NB4 (cell line): ENCODE measurements around the gene DGKD.

ENCODE experiments used
- DNase-seq: peaks from one replicate; pipeline ENCODE4 v3.0.0; 2010; ENCODE audit warnings: low read depth
- H3K4me3 ChIP-seq: one replicate; pipeline ENCODE4 v1.5.1; 2011; ENCODE audit warnings: mild to moderate bottlenecking, low read depth, low read length, moderate library complexity
- CTCF ChIP-seq: IDR thresholded peaks from one replicate; pipeline ENCODE4 v1.5.1; 2012; ENCODE audit warnings: low read depth, low read length
- MAX ChIP-seq: IDR thresholded peaks from 2 replicates; pipeline ENCODE4 v1.6.1; 2011; ENCODE audit warnings: low read depth, low read length
- MYC ChIP-seq: IDR thresholded peaks from 2 replicates; pipeline ENCODE4 v1.6.1; 2011; ENCODE audit warnings: low read depth, low read length
- POLR2A ChIP-seq: IDR thresholded peaks from 2 replicates; pipeline ENCODE4 v1.6.1; 2011; ENCODE audit warnings: mild to moderate bottlenecking; ENCODE audit not compliant: insufficient read length; ENCODE audit errors: extremely low read depth

DGKD gene

GRCh38 chr2:233435436-233436190 lies 81.3 kb downstream of the DGKD start:
- no peak overlapping the region for H3K4me3 ChIP-seq
- no peak for TF ChIP-seq POLR2A
- no peak for TF ChIP-seq CTCF
- TF ChIP-seq MAX: no peak
- TF ChIP-seq MYC: no peak
- no peak for DNase-seq

- H3K4me3 ChIP-seq: no peak overlapping the region
- TF ChIP-seq CTCF (no peak), MYC (no peak), POLR2A (no peak), MAX (no peak)
- no peak for DNase-seq
Measured at GRCh38 chr2:233436191-233436581, 81.9 kb downstream of the DGKD start.

- H3K4me3 ChIP-seq: no peak overlapping the region
- no peak for DNase-seq
- no peak for TF ChIP-seq CTCF
- TF ChIP-seq MAX: no peak
- TF ChIP-seq MYC: no peak
- TF ChIP-seq POLR2A: no peak
Measured at GRCh38 chr2:233436691-233437438, 82.6 kb downstream of the DGKD start.

- no peak for TF ChIP-seq MAX
- H3K4me3 ChIP-seq: no peak overlapping the region
- no peak for DNase-seq
Measured at GRCh38 chr2:233437439-233437955, 83.2 kb downstream of the DGKD start.

- no peak overlapping the region for H3K4me3 ChIP-seq
- no peak for DNase-seq
- TF ChIP-seq MYC: no peak
- TF ChIP-seq MAX: no peak
- no peak for TF ChIP-seq POLR2A
- TF ChIP-seq CTCF: no peak
Measured at GRCh38 chr2:233438573-233439147, 84.4 kb downstream of the DGKD start.

GRCh38 chr2:233439191-233439590 lies 84.9 kb downstream of the DGKD start:
- no peak for TF ChIP-seq MYC
- TF ChIP-seq MAX: no peak
- TF ChIP-seq CTCF: no peak
- no peak for TF ChIP-seq POLR2A
- no peak for DNase-seq
- H3K4me3 ChIP-seq: no peak overlapping the region
